HG03342 (cell line): Measurements from ENCODE around the gene CRB2.

Experiments used
- ATAC-seq: cut with Tn5 transposase; IDR thresholded peaks from one replicate; pipeline ENCODE4 v1.9.1; 2021; ENCODE audit warnings: mild to moderate bottlenecking, moderate library complexity; ENCODE audit not compliant: unreplicated experiment

CRB2 gene

GRCh38 chr9:123361731-123362510, 5.9 kb downstream of the CRB2 start:
- ATAC-seq: no peak

GRCh38 chr9:123362856-123363255, 6.9 kb downstream of the CRB2 start:
- ATAC-seq: no peak

- no peak for ATAC-seq
Observed at GRCh38 chr9:123364241-123364824, 8.3 kb downstream of the CRB2 start.

- no peak for ATAC-seq
Observed at GRCh38 chr9:123365287-123365880, 9.4 kb downstream of the CRB2 start.

- no peak for ATAC-seq
Observed at GRCh38 chr9:123365881-123366528, 10.0 kb downstream of the CRB2 start.

- ATAC-seq: no peak
Observed at GRCh38 chr9:123368023-123368422, 12.0 kb downstream of the CRB2 start.

- ATAC-seq: no peak
Observed at GRCh38 chr9:123368536-123369153, 12.6 kb downstream of the CRB2 start.

- no peak for ATAC-seq
Observed at GRCh38 chr9:123369296-123369695, 13.3 kb downstream of the CRB2 start.

GRCh38 chr9:123370108-123370507, 14.1 kb downstream of the CRB2 start:
- no peak for ATAC-seq

- no peak for ATAC-seq
Observed at GRCh38 chr9:123370526-123371227, 14.7 kb downstream of the CRB2 start.

- ATAC-seq: no peak
Observed at GRCh38 chr9:123371228-123371584, 15.2 kb downstream of the CRB2 start.

- ATAC-seq: no peak
Observed at GRCh38 chr9:123371805-123372590, 16.0 kb downstream of the CRB2 start.

GRCh38 chr9:123372766-123373446, 16.9 kb downstream of the CRB2 start:
- ATAC-seq: no peak

- ATAC-seq: no peak
Observed at GRCh38 chr9:123373447-123373923, 17.5 kb downstream of the CRB2 start.

- no peak for ATAC-seq
Observed at GRCh38 chr9:123373946-123374345, 17.9 kb downstream of the CRB2 start.

GRCh38 chr9:123375469-123376132, 19.6 kb downstream of the CRB2 start:
- no peak for ATAC-seq

- no peak for ATAC-seq
Observed at GRCh38 chr9:123376218-123377071, 20.4 kb downstream of the CRB2 start.
